Measurements from ENCODE around the gene OGFR.
"Not testable (repeated sequence)": the region's sequence is repeated elsewhere in the genome, so short reads cannot be mapped to it uniquely, and the experiment has no call there.

DNA sequence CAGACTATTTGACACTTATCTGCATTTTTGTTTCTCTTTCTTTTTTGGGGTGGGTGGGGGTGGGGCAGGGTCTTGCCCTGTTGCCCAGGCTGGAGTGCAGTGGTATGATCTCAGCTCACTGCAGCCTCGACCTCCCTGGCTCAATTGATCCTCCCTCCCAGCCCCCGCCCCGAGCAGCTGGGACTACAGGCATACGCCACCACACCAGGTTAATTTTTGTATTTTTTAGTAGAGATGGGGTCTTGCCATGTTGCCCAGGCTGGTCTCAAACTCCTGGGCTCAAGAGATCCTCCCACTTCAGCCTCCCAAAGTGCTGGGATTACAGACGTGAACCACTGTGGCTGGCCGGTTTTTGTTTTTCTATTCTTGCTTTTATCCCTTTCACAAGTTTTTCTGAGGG, 48.7 kb downstream of the OGFR start:
- not testable (repeated sequence) for TF ChIP-seq POLR2A (IDR thresholded peaks at IDR 0.05; ENCODE audit: low read length); GATA1 (IDR thresholded peaks at IDR 0.05; ENCODE audit: low read depth, low read length)

Measured in erythroblast (primary cell).